NCI-H2171 treated with DMSO at 0.1 percent for 48 hours (cell line): ENCODE results near the gene EGFLAM.

Source experiments
- DNase-seq: peaks from one replicate; lab custom pipeline; 2025; lab: John Stamatoyannopoulos, UW

The EGFLAM gene

GRCh38 chr5:38471709-38472108, 213.3 kb downstream of the EGFLAM start:
- no peak for DNase-seq

GRCh38 chr5:38472541-38472940, 214.2 kb downstream of the EGFLAM start:
- DNase-seq: no peak

GRCh38 chr5:38473008-38473407, 214.6 kb downstream of the EGFLAM start:
- peak; percentile 100 for DNase-seq

- DNase-seq: no peak
Measured at GRCh38 chr5:38478166-38478565, 219.8 kb downstream of the EGFLAM start.

- no peak for DNase-seq
Measured at GRCh38 chr5:38478878-38479277, 220.5 kb downstream of the EGFLAM start.

- DNase-seq: no peak
Measured at GRCh38 chr5:38479315-38479904, 221.1 kb downstream of the EGFLAM start.

GRCh38 chr5:38483805-38484398, 225.5 kb downstream of the EGFLAM start:
- DNase-seq: no peak

- no peak for DNase-seq
Measured at GRCh38 chr5:38494175-38494574, 235.8 kb downstream of the EGFLAM start.

- DNase-seq: peak; percentile 22
Measured at GRCh38 chr5:38494763-38495162, 236.4 kb downstream of the EGFLAM start.

- no peak for DNase-seq
Measured at GRCh38 chr5:38497946-38498345, 239.6 kb downstream of the EGFLAM start.

- no peak for DNase-seq
Measured at GRCh38 chr5:38500573-38501260, 242.4 kb downstream of the EGFLAM start.

- no peak for DNase-seq
Measured at GRCh38 chr5:38506302-38506701, 247.9 kb downstream of the EGFLAM start.

GRCh38 chr5:38509185-38509584, 250.8 kb downstream of the EGFLAM start:
- peak; percentile 85 for DNase-seq
